GM23248 (cell line): ENCODE data around the gene GASK1A.

Source experiments
- EZH2 ChIP-seq: fragments of 200-600 bp; sonication (generic); IDR thresholded peaks from 2 replicates; pipeline ENCODE4 v1.6.1; 2018; ENCODE audit warnings: antibody characterized with exemption, mild to moderate bottlenecking; ENCODE audit not compliant: insufficient read depth, poor library complexity, severe bottlenecking
- EZH2phosphoT487 ChIP-seq: fragments of 200-600 bp; sonication (generic); IDR thresholded peaks from 2 replicates; pipeline ENCODE4 v1.6.1; 2018; ENCODE audit warnings: antibody characterized with exemption, moderate library complexity, mild to moderate bottlenecking, low read depth; ENCODE audit not compliant: insufficient read depth

- no peak for TF ChIP-seq EZH2
- no peak for TF ChIP-seq EZH2phosphoT487
Measured at GRCh38 chr3:43046583-43046982, 67.5 kb downstream of the GASK1A start.
